ENCODE results near the gene CD300A.

DNA sequence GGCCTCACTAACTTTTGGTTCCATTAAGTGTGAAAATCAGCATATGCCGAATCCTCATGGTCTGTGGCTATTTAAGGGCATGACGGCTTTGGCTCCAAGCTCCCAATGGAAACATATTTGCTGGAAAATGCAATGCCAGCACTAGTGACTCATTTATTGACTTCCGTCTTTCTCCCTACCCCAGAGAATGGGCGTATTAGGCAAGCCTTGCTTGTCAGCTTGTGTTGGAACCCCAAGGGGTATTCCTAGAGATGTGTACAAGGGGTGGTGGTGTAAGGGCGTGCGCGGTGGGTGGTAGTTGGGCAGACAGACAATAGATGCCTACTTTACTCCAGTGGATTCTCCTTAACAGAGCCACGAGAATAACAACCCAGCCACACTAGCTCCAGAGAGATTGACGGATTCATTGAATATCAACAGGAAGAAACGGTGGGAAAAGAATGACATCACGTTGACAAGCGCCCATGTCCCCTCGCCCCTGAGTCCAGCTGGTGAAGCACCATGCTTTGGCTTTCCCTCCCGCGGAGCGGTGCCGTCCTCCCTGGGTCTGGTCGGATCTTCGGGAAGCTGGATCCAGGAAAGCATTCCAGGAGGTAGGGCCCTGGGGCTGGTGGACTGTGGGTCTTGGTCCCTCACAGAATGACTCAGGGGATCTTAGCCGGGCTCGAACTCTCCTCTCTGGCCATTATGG lies 54.5 kb downstream of the CD300A start:
- TF ChIP-seq, protein P1, sequence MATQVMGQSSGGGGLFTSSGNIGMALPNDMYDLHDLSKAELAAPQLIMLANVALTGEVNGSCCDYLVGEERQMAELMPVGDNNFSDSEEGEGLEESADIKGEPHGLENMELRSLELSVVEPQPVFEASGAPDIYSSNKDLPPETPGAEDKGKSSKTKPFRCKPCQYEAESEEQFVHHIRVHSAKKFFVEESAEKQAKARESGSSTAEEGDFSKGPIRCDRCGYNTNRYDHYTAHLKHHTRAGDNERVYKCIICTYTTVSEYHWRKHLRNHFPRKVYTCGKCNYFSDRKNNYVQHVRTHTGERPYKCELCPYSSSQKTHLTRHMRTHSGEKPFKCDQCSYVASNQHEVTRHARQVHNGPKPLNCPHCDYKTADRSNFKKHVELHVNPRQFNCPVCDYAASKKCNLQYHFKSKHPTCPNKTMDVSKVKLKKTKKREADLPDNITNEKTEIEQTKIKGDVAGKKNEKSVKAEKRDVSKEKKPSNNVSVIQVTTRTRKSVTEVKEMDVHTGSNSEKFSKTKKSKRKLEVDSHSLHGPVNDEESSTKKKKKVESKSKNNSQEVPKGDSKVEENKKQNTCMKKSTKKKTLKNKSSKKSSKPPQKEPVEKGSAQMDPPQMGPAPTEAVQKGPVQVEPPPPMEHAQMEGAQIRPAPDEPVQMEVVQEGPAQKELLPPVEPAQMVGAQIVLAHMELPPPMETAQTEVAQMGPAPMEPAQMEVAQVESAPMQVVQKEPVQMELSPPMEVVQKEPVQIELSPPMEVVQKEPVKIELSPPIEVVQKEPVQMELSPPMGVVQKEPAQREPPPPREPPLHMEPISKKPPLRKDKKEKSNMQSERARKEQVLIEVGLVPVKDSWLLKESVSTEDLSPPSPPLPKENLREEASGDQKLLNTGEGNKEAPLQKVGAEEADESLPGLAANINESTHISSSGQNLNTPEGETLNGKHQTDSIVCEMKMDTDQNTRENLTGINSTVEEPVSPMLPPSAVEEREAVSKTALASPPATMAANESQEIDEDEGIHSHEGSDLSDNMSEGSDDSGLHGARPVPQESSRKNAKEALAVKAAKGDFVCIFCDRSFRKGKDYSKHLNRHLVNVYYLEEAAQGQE (IDR thresholded peaks at IDR 0.05; ENCODE audit: low read depth), result no peak
- no peak for TF ChIP-seq POLR2AphosphoS5 (IDR thresholded peaks at IDR 0.05; ENCODE audit: low read depth, low read length)
- TF ChIP-seq, protein P2, sequence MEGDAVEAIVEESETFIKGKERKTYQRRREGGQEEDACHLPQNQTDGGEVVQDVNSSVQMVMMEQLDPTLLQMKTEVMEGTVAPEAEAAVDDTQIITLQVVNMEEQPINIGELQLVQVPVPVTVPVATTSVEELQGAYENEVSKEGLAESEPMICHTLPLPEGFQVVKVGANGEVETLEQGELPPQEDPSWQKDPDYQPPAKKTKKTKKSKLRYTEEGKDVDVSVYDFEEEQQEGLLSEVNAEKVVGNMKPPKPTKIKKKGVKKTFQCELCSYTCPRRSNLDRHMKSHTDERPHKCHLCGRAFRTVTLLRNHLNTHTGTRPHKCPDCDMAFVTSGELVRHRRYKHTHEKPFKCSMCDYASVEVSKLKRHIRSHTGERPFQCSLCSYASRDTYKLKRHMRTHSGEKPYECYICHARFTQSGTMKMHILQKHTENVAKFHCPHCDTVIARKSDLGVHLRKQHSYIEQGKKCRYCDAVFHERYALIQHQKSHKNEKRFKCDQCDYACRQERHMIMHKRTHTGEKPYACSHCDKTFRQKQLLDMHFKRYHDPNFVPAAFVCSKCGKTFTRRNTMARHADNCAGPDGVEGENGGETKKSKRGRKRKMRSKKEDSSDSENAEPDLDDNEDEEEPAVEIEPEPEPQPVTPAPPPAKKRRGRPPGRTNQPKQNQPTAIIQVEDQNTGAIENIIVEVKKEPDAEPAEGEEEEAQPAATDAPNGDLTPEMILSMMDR (IDR thresholded peaks at IDR 0.05 in 2 of 3, conservative IDR thresholded peaks at IDR 0.05 in 1 of 3; ENCODE audit: borderline replicate concordance in 1 of 3, insufficient read depth in 1 of 3, low read depth in 2 of 3, low read length in 2 of 3), result no peak
- TF ChIP-seq POLR2A (IDR thresholded peaks at IDR 0.05; ENCODE audit: borderline replicate concordance, extremely low read depth, insufficient read depth, insufficient read length), result no peak
- no peak for TF ChIP-seq ZNF274 (IDR thresholded peaks at IDR 0.05; ENCODE audit: low read depth, low read length)
- TF ChIP-seq EZH2 (IDR thresholded peaks at IDR 0.05), result no peak
- TF ChIP-seq, protein P3, sequence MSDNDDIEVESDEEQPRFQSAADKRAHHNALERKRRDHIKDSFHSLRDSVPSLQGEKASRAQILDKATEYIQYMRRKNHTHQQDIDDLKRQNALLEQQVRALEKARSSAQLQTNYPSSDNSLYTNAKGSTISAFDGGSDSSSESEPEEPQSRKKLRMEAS (IDR thresholded peaks at IDR 0.05), result no peak
- TF ChIP-seq CBX3 (IDR thresholded peaks at IDR 0.05; ENCODE audit: low read depth), result no peak
- TF ChIP-seq RAD21 (IDR thresholded peaks at IDR 0.05; ENCODE audit: low read depth), result no peak
- TF ChIP-seq, protein P4, sequence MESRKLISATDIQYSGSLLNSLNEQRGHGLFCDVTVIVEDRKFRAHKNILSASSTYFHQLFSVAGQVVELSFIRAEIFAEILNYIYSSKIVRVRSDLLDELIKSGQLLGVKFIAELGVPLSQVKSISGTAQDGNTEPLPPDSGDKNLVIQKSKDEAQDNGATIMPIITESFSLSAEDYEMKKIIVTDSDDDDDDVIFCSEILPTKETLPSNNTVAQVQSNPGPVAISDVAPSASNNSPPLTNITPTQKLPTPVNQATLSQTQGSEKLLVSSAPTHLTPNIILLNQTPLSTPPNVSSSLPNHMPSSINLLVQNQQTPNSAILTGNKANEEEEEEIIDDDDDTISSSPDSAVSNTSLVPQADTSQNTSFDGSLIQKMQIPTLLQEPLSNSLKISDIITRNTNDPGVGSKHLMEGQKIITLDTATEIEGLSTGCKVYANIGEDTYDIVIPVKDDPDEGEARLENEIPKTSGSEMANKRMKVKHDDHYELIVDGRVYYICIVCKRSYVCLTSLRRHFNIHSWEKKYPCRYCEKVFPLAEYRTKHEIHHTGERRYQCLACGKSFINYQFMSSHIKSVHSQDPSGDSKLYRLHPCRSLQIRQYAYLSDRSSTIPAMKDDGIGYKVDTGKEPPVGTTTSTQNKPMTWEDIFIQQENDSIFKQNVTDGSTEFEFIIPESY (IDR thresholded peaks at IDR 0.05; ENCODE audit: extremely low read depth, insufficient replicate concordance, low read length), result no peak
- TF ChIP-seq TCF7L2 (IDR thresholded peaks at IDR 0.05; ENCODE audit: borderline replicate concordance, extremely low read depth, insufficient read depth, insufficient read length), result no peak
- TF ChIP-seq CEBPB (IDR thresholded peaks at IDR 0.05; ENCODE audit: low read depth), result no peak
